Heart left ventricle (tissue), 13 donors: ENCODE data around the gene FAM24B.
"Not testable (repeated sequence)": the region's sequence is repeated elsewhere in the genome, so short reads cannot be mapped to it uniquely, and the experiment has no call there.

ENCODE experiments used
- POLR2A ChIP-seq, 2 donors: fragments of 450-650 bp; IDR thresholded peaks; one replicate each; pipeline ENCODE4 v1.6.1; 2017; ENCODE audit warnings: antibody characterized with exemption in 2 of 2, mild to moderate bottlenecking in 2 of 2, moderate library complexity in 2 of 2
- TF ChIP-seq, protein P1 (sequence below), 12 donors: fragments of 200-600 bp; sonication (generic) in 4 of 12; IDR thresholded peaks; one replicate each; pipeline versions ENCODE4 v1.5.0 to v1.8.0; 2018 to 2022; ENCODE audit warnings: antibody characterized with exemption in 12 of 12, mild to moderate bottlenecking in 5 of 12
- donor health status: ischemic (EF 13 %, LVEDD 7.1; RV severe dilation, severe dysfunction).
- donor health status: DM: no; HTN: yes; CAD: no.
- donor health status: DM: no; HTN: no; CAD: no.
- donor health status: ischemic (EF 25% LVEDD 6.9; RV normal size, moderate dysfunction).
- donor health status: ischemic (EF 25% LVEDD 5.7; RV mildly dilated, moderate dysfunction).
- donor health status: ischemic (EF 35%, LVEDD 5.7; RV mildly dilated, moderate dysfunction).
- donor health status: nonischemic (EF 11% LVEDD 7.7; RV severe dilation, severe dysfunction).
- donor health status: DM: yes; HTN: yes; CAD: no.
- donor health status: PGD.
- donor health status: ischemic (EF 29% LVEDD 5.4; RV normal size, mild dysfunction).
- donor health status: nonischemic (EF 23%, LVEDD 6.1; RV moderate dilation, normal function).

DNA sequence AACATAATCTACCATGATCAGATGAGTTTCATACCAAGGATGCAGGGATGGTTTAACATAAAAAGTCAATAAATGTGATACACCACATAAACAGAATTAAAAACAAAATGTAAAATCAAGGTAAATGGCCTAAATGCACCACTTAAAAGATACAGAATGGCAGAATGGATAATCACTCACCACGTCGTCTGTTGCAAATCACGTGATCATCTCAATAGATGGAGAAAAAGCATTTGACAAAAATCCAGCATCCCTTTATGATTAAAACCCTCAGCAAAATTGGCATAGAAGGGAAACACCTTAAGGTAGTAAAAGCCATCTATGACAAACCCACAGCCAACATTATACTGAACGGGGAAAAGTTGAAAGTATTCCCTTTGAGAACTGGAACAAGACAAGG is 24.5 kb upstream of the FAM24B start:
- not testable (repeated sequence) for TF ChIP-seq POLR2A (IDR thresholded peaks at IDR 0.05)
- TF ChIP-seq, protein P1, sequence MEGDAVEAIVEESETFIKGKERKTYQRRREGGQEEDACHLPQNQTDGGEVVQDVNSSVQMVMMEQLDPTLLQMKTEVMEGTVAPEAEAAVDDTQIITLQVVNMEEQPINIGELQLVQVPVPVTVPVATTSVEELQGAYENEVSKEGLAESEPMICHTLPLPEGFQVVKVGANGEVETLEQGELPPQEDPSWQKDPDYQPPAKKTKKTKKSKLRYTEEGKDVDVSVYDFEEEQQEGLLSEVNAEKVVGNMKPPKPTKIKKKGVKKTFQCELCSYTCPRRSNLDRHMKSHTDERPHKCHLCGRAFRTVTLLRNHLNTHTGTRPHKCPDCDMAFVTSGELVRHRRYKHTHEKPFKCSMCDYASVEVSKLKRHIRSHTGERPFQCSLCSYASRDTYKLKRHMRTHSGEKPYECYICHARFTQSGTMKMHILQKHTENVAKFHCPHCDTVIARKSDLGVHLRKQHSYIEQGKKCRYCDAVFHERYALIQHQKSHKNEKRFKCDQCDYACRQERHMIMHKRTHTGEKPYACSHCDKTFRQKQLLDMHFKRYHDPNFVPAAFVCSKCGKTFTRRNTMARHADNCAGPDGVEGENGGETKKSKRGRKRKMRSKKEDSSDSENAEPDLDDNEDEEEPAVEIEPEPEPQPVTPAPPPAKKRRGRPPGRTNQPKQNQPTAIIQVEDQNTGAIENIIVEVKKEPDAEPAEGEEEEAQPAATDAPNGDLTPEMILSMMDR (IDR thresholded peaks at IDR 0.05), result not testable (repeated sequence)
